ENCODE results near the gene OSBPL10.
"Not testable (repeated sequence)": the region's sequence is repeated elsewhere in the genome, so short reads cannot be mapped to it uniquely, and the experiment has no call there.

Gene OSBPL10

GRCh38 chr3:31890742-31891469 lies 90.2 kb downstream of the OSBPL10 start:
- DNase-seq (ENCODE audit: low read depth), result no peak

GRCh38 chr3:31890007-31890406 lies 91.1 kb downstream of the OSBPL10 start:
- DNase-seq (ENCODE audit: low read depth), result no peak

- no peak for DNase-seq (ENCODE audit: low read depth)
Observed at GRCh38 chr3:31885235-31885634, 95.8 kb downstream of the OSBPL10 start.

- DNase-seq (ENCODE audit: low read depth), result no peak
Observed at GRCh38 chr3:31884251-31884650, 96.8 kb downstream of the OSBPL10 start.

- no peak for DNase-seq (ENCODE audit: low read depth)
Observed at GRCh38 chr3:31882895-31883294, 98.2 kb downstream of the OSBPL10 start.

- no peak for DNase-seq (ENCODE audit: low read depth)
Observed at GRCh38 chr3:31882431-31882830, 98.6 kb downstream of the OSBPL10 start.

- DNase-seq (ENCODE audit: low read depth), result no peak
Observed at GRCh38 chr3:31880482-31881078, 100.5 kb downstream of the OSBPL10 start.

- peak; percentile 70 for DNase-seq (ENCODE audit: low read depth)
Observed at GRCh38 chr3:31880020-31880419, 101.0 kb downstream of the OSBPL10 start.

- DNase-seq (ENCODE audit: low read depth), result no peak
Observed at GRCh38 chr3:31879365-31879764, 101.7 kb downstream of the OSBPL10 start.

GRCh38 chr3:31878231-31878838 lies 102.7 kb downstream of the OSBPL10 start:
- DNase-seq (ENCODE audit: low read depth), result peak; percentile 33

- DNase-seq (ENCODE audit: low read depth), result no peak
Observed at GRCh38 chr3:31876331-31876730, 104.7 kb downstream of the OSBPL10 start.

- no peak for DNase-seq (ENCODE audit: low read depth)
Observed at GRCh38 chr3:31875437-31875836, 105.6 kb downstream of the OSBPL10 start.

GRCh38 chr3:31873254-31873820 lies 107.7 kb downstream of the OSBPL10 start:
- DNase-seq (ENCODE audit: low read depth), result no peak

GRCh38 chr3:31871939-31872507 lies 109.0 kb downstream of the OSBPL10 start:
- no peak for DNase-seq (ENCODE audit: low read depth)

- DNase-seq (ENCODE audit: low read depth), result not testable (repeated sequence)
Observed at GRCh38 chr3:31870111-31870510, 111.0 kb downstream of the OSBPL10 start.

- DNase-seq (ENCODE audit: low read depth), result no peak
Observed at GRCh38 chr3:31868236-31868635, 112.8 kb downstream of the OSBPL10 start.

GRCh38 chr3:31862666-31863279 lies 118.3 kb downstream of the OSBPL10 start:
- no peak for DNase-seq (ENCODE audit: low read depth)

- DNase-seq (ENCODE audit: low read depth), result no peak
Observed at GRCh38 chr3:31861826-31862225, 119.2 kb downstream of the OSBPL10 start.

- not testable (repeated sequence) for DNase-seq (ENCODE audit: low read depth)
Observed at GRCh38 chr3:31860642-31861041, 120.4 kb downstream of the OSBPL10 start.

- no peak for DNase-seq (ENCODE audit: low read depth)
Observed at GRCh38 chr3:31859245-31859644, 121.8 kb downstream of the OSBPL10 start.

- no peak for DNase-seq (ENCODE audit: low read depth)
Observed at GRCh38 chr3:31858439-31858838, 122.6 kb downstream of the OSBPL10 start.

GRCh38 chr3:31853580-31853979 lies 127.5 kb downstream of the OSBPL10 start:
- no peak for DNase-seq (ENCODE audit: low read depth)
